Stimulated activated CD8-positive, alpha-beta memory T cell treated with anti-CD3 and anti-CD28 coated beads, Interleukin-12 subunit alpha, Interleukin-12 subunit beta, amount 100 ng/mL, for 24 hours (primary cell): ENCODE data around the gene MRPL22.
"Not testable (repeated sequence)": the region's sequence is repeated elsewhere in the genome, so short reads cannot be mapped to it uniquely, and the experiment has no call there.

Experiments
- DNase-seq: peaks from one replicate; pipeline ENCODE4 v3.0.0-alpha.2; 2020; ENCODE audit errors: extremely low read depth

Gene MRPL22

GRCh38 chr5:154993461-154993860 is 52.6 kb downstream of the MRPL22 start:
- no peak for DNase-seq

- no peak for DNase-seq
Measured at GRCh38 chr5:154995679-154996078, 54.8 kb downstream of the MRPL22 start.

GRCh38 chr5:154997746-154998145 is 56.9 kb downstream of the MRPL22 start:
- no peak for DNase-seq

- no peak for DNase-seq
Measured at GRCh38 chr5:154999865-155000264, 59.0 kb downstream of the MRPL22 start.

GRCh38 chr5:155001523-155001922 is 60.6 kb downstream of the MRPL22 start:
- no peak for DNase-seq

- DNase-seq: not testable (repeated sequence)
Measured at GRCh38 chr5:155002722-155003121, 61.8 kb downstream of the MRPL22 start.

- DNase-seq: no peak
Measured at GRCh38 chr5:155004138-155004744, 63.4 kb downstream of the MRPL22 start.

GRCh38 chr5:155006265-155006664 is 65.4 kb downstream of the MRPL22 start:
- not testable (repeated sequence) for DNase-seq

GRCh38 chr5:155008669-155009068 is 67.8 kb downstream of the MRPL22 start:
- DNase-seq: no peak

- no peak for DNase-seq
Measured at GRCh38 chr5:155010881-155011280, 70.0 kb downstream of the MRPL22 start.

- no peak for DNase-seq
Measured at GRCh38 chr5:155013526-155013925, 72.7 kb downstream of the MRPL22 start, which contains the start of gene KIF4B. KIF4B (plus strand) TSS chr5:155013755; CDS start chr5:155013860, 105 bp downstream.

- no peak for DNase-seq
Measured at GRCh38 chr5:155015239-155015638, 74.4 kb downstream of the MRPL22 start.

- DNase-seq: no peak
Measured at GRCh38 chr5:155017610-155018009, 76.7 kb downstream of the MRPL22 start.
